BLaER1 treated with 17β-estradiol and CSF1 and Interleukin-3, amounts not matched to agents 10 nM and 100 nM (cell line): ENCODE results near the gene TBC1D2B.
"Not testable (repeated sequence)": the region's sequence is repeated elsewhere in the genome, so short reads cannot be mapped to it uniquely, and the experiment has no call there.

Experiments
- H3K27ac ChIP-seq, 11 experiments: shearing (Covaris generic); formaldehyde crosslinking; 2 replicates each; pipeline ENCODE4 v1.8.1; 2022
- H3K27me3 ChIP-seq, 11 experiments: shearing (Covaris generic); formaldehyde crosslinking; 2 replicates each; pipeline ENCODE4 v1.8.1; 2022
- H3K36me3 ChIP-seq, 11 experiments: shearing (Covaris generic); formaldehyde crosslinking; 2 replicates each; pipeline ENCODE4 v1.8.1; 2022
- H3K4me1 ChIP-seq, 10 experiments: shearing (Covaris generic); formaldehyde crosslinking; 2 replicates each; pipeline ENCODE4 v1.8.1; 2022
- H3K4me2 ChIP-seq, 11 experiments: shearing (Covaris generic); formaldehyde crosslinking; 2 replicates each; pipeline ENCODE4 v1.8.1; 2022
- H3K4me3 ChIP-seq, 10 experiments: shearing (Covaris generic); formaldehyde crosslinking; 2 replicates each; pipeline ENCODE4 v1.8.1; 2022
- H3K9ac ChIP-seq, 11 experiments: shearing (Covaris generic); formaldehyde crosslinking; 2 replicates each; pipeline ENCODE4 v1.8.1; 2022
- H3K9me3 ChIP-seq, 11 experiments: shearing (Covaris generic); formaldehyde crosslinking; replicated peaks in 1 of 11; 2 replicates each; pipeline ENCODE4 v1.8.1; 2022
- H4K20me1 ChIP-seq, 11 experiments: shearing (Covaris generic); formaldehyde crosslinking; 2 replicates each; pipeline ENCODE4 v1.8.1; 2022
- Cebpa-rat ChIP-seq, 11 experiments: shearing (Covaris generic); IDR thresholded peaks; 2 replicates each; pipeline ENCODE4 v1.8.1; 2022

TBC1D2B gene

GRCh38 chr15:77975332-77976094, 102.0 kb downstream of the TBC1D2B start:
- Histone ChIP-seq H3K9me3 (no peaks in the 10 kb centered on the region), H3K27me3 (no peaks in the 10 kb centered on the region), H3K4me3 (no peak overlapping the region), H3K4me1 (peaks cover 4 to 28% (median 16%) of the 10 kb centered on the region in 10 experiments; a peak in 15 of 20 replicates), H3K4me2 (peak overlapping the region in 2 of 11 experiments; percentile 21 to 25; a peak in 1 of 22 replicates), H3K27ac (no peak overlapping the region), H3K36me3 (no peaks in the 10 kb centered on the region), H3K9ac (no peak overlapping the region), H4K20me1 (no peaks in the 10 kb centered on the region)
- TF ChIP-seq Cebpa-rat (IDR thresholded peaks at IDR 0.05): no peak

GRCh38 chr15:77974416-77975331, 102.8 kb downstream of the TBC1D2B start:
- peak overlapping the region in 5 of 11 experiments; percentile 21 to 52 (median 36); a peak in 6 of 22 replicates for H3K4me2 ChIP-seq
- no peaks in the 10 kb centered on the region for H3K27me3 ChIP-seq
- H3K9me3 ChIP-seq: no peaks in the 10 kb centered on the region

GRCh38 chr15:77974098-77974414, 103.5 kb downstream of the TBC1D2B start:
- peaks cover 4 to 24% (median 12%) of the 10 kb centered on the region in 10 experiments; a peak in 15 of 20 replicates for H3K4me1 ChIP-seq
- H3K36me3 ChIP-seq: no peaks in the 10 kb centered on the region
- no peaks in the 10 kb centered on the region for H3K9me3 ChIP-seq
- H4K20me1 ChIP-seq: no peaks in the 10 kb centered on the region
- H3K27ac ChIP-seq: no peak overlapping the region
- H3K9ac ChIP-seq: no peak overlapping the region
- H3K4me3 ChIP-seq: no peak overlapping the region
- H3K4me2 ChIP-seq: peak overlapping the region in 8 of 11 experiments; percentile 20 to 52 (median 40); a peak in 11 of 22 replicates
- TF ChIP-seq Cebpa-rat (IDR thresholded peaks at IDR 0.05): no peak
- H3K27me3 ChIP-seq: no peaks in the 10 kb centered on the region

More at GRCh38 chr15:77974416-77975331, 102.8 kb downstream of the TBC1D2B start:
- no peak overlapping the region for H3K9ac ChIP-seq
- no peak for TF ChIP-seq Cebpa-rat (IDR thresholded peaks at IDR 0.05)
- no peaks in the 10 kb centered on the region for H4K20me1 ChIP-seq
- no peaks in the 10 kb centered on the region for H3K36me3 ChIP-seq
- peaks cover 4 to 28% (median 16%) of the 10 kb centered on the region in 10 experiments; a peak in 15 of 20 replicates for H3K4me1 ChIP-seq
- H3K4me3 ChIP-seq: no peak overlapping the region
- no peak overlapping the region for H3K27ac ChIP-seq

- H3K36me3 ChIP-seq, H3K9me3 ChIP-seq, H3K9ac ChIP-seq, H3K27me3 ChIP-seq, H4K20me1 ChIP-seq, H3K4me3 ChIP-seq, H3K27ac ChIP-seq: not testable (repeated sequence)
- Histone ChIP-seq H3K4me2 (peak overlapping the region in 8 of 11 experiments; percentile 20 to 52 (median 40); a peak in 11 of 22 replicates), H3K4me1 (peaks cover 4 to 21% (median 10%) of the 10 kb centered on the region in 10 experiments; a peak in 14 of 20 replicates)
Observed at GRCh38 chr15:77973273-77974097, 104.0 kb downstream of the TBC1D2B start.

- not testable (repeated sequence) for H3K4me3 ChIP-seq, H3K36me3 ChIP-seq, H3K27me3 ChIP-seq, H3K9me3 ChIP-seq, H4K20me1 ChIP-seq, H3K4me2 ChIP-seq, H3K9ac ChIP-seq, H3K27ac ChIP-seq
- peaks cover 4 to 21% (median 10%) of the 10 kb centered on the region in 10 experiments; a peak in 14 of 20 replicates for H3K4me1 ChIP-seq
Observed at GRCh38 chr15:77972706-77973105, 104.8 kb downstream of the TBC1D2B start.

GRCh38 chr15:77971875-77972274, 105.6 kb downstream of the TBC1D2B start:
- H3K4me3 ChIP-seq, H3K4me2 ChIP-seq, H3K36me3 ChIP-seq, H3K27me3 ChIP-seq, H3K9me3 ChIP-seq, H3K9ac ChIP-seq, H4K20me1 ChIP-seq, H3K27ac ChIP-seq: not testable (repeated sequence)
- peaks cover 4 to 21% (median 10%) of the 10 kb centered on the region in 10 experiments; a peak in 14 of 20 replicates for H3K4me1 ChIP-seq

GRCh38 chr15:77970813-77971360, 106.6 kb downstream of the TBC1D2B start:
- H3K27ac ChIP-seq, H3K9ac ChIP-seq, H3K9me3 ChIP-seq, H4K20me1 ChIP-seq, H3K4me2 ChIP-seq, H3K36me3 ChIP-seq, H3K27me3 ChIP-seq, H3K4me3 ChIP-seq: not testable (repeated sequence)
- peaks cover 4 to 28% (median 17%) of the 10 kb centered on the region in 10 experiments; a peak in 16 of 20 replicates for H3K4me1 ChIP-seq

GRCh38 chr15:77969055-77969454, 108.5 kb downstream of the TBC1D2B start:
- H3K9ac ChIP-seq: no peak overlapping the region
- H3K27ac ChIP-seq: no peak overlapping the region
- no peaks in the 10 kb centered on the region for H4K20me1 ChIP-seq
- peaks cover 0 to 5% (median 0%) of the 10 kb centered on the region in 11 experiments; a peak in 1 of 22 replicates for H3K9me3 ChIP-seq
- H3K36me3 ChIP-seq: no peaks in the 10 kb centered on the region
- H3K4me3 ChIP-seq: no peak overlapping the region
- no peak overlapping the region for H3K4me2 ChIP-seq
- H3K27me3 ChIP-seq: 0 out of 22 replicates have a peak, but pooled peaks cover 0 to 4% (median 0%) of the 10 kb centered on the region in 11 experiments
- H3K4me1 ChIP-seq: peaks cover 8 to 19% (median 12%) of the 10 kb centered on the region in 10 experiments
- no peak for TF ChIP-seq Cebpa-rat (IDR thresholded peaks at IDR 0.05)
